Panc1 (cell line): ENCODE results near the gene SEL1L3. TPM values are rescaled to one million over a fixed set of nuclear protein-coding genes. Genes with fewer than 3 reads are reported as not detected.

Experiments used
- ATAC-seq: fragments of 200-7000 bp; cut with Tn5 transposase; 2 replicates; pipeline ENCODE4 v1.9.1; 2020; ENCODE audit warnings: mild to moderate bottlenecking, moderate library complexity
- BruUV-seq: library from RNA; stranded (reverse); fragments of 400-500 nt; replicated peaks from 2 replicates; lab custom pipeline; 2021; lab: Mats Ljungman, UMichigan
- CTCF ChIA-PET: fragments of 300-600 bp; sonication (Branson Sonifier 250); formaldehyde crosslinking; loops from one replicate; lab custom pipeline; 2022; ENCODE audit warnings: antibody characterized with exemption; lab: Charles Lee
- POLR2A ChIA-PET: fragments of 300-600 bp; sonication (Branson Sonifier 250); formaldehyde crosslinking; loops from one replicate; lab custom pipeline; 2022; ENCODE audit warnings: antibody characterized with exemption; lab: Charles Lee
- DNase-seq: peaks from one replicate; pipeline ENCODE4 v3.0.0-alpha.2; 2010; ENCODE audit warnings: low read depth, low spot score
- H3K27ac ChIP-seq: 2 replicates; pipeline ENCODE4 v1.5.1; 2011; ENCODE audit warnings: mild to moderate bottlenecking, low read length, inconsistent platforms
- H3K27me3 ChIP-seq: fragments of 200-500 bp; sonication (Bioruptor generic); 2 replicates; pipeline ENCODE4 v1.6.0; 2014; ENCODE audit warnings: low read length, inconsistent platforms; ENCODE audit not compliant: control insufficient read depth, insufficient read depth
- H3K36me3 ChIP-seq: fragments of 200-500 bp; sonication (Bioruptor generic); 2 replicates; pipeline ENCODE4 v1.5.1; 2014; ENCODE audit warnings: inconsistent platforms, mild to moderate bottlenecking, low read length, moderate library complexity; ENCODE audit not compliant: control insufficient read depth, insufficient read depth
- H3K4me1 ChIP-seq: 2 replicates; pipeline ENCODE4 v1.5.1; 2011; ENCODE audit warnings: inconsistent platforms, mild to moderate bottlenecking, low read length, moderate library complexity; ENCODE audit not compliant: control insufficient read depth, insufficient read depth
- H3K4me3 ChIP-seq, 2 experiments: 2 replicates each; pipeline ENCODE4 v1.5.1; 2011 to 2012; ENCODE audit warnings: low read depth in 2 of 2, low read length in 2 of 2, mild to moderate bottlenecking in 2 of 2, inconsistent platforms in 1 of 2, moderate library complexity in 1 of 2
- H3K9me3 ChIP-seq: fragments of 200-500 bp; sonication (Bioruptor generic); 2 replicates; pipeline ENCODE4 v1.5.1; 2014; ENCODE audit warnings: low read depth, mild to moderate bottlenecking, inconsistent platforms, low read length, moderate library complexity; ENCODE audit not compliant: control insufficient read depth, insufficient read depth
- CTCF ChIP-seq: fragments of 450-650 bp; IDR thresholded peaks from 2 replicates; pipeline ENCODE4 v1.5.1; 2017; ENCODE audit warnings: mild to moderate bottlenecking
- POLR2AphosphoS5 ChIP-seq: IDR thresholded peaks from 2 replicates; pipeline ENCODE4 v1.6.1; 2012; ENCODE audit warnings: mild to moderate bottlenecking, low read depth, low read length, moderate library complexity
- REST ChIP-seq, 2 experiments: IDR thresholded peaks; 2 replicates each; pipeline ENCODE4 v1.6.1; 2011 to 2012; ENCODE audit warnings: low read depth in 2 of 2, control low read depth in 1 of 2, low read length in 1 of 2, mild to moderate bottlenecking in 1 of 2, moderate library complexity in 1 of 2; ENCODE audit not compliant: insufficient read depth in 1 of 2
- SIN3A ChIP-seq: IDR thresholded peaks from 2 replicates; pipeline ENCODE4 v1.6.1; 2012; ENCODE audit warnings: low read depth, mild to moderate bottlenecking, low read length, moderate library complexity, borderline replicate concordance; ENCODE audit not compliant: insufficient read depth
- TCF7L2 ChIP-seq: IDR thresholded peaks from 2 replicates; pipeline ENCODE4 v1.6.1; 2011; ENCODE audit warnings: mild to moderate bottlenecking, low read depth, low read length, inconsistent platforms
- in situ Hi-C: cut with HindIII; loops from 2 replicates; pipeline ENCODE4 v1.10.0; 2016; ENCODE audit warnings: low sequenced_read_pairs, low pct_unique_long_range_greater_than_20kb
- intact Hi-C: fragments of 100-400 bp; cut with micrococcal nuclease; formaldehyde crosslinking; loops from one replicate; pipeline ENCODE4 v1.10.0; 2022; ENCODE audit not compliant: unreplicated experiment
- total RNA-seq: library from RNA; stranded (reverse); gene quantifications from one replicate; pipeline ENCODE4 v1.2.1, GENCODE V29; 2021; ENCODE audit not compliant: unreplicated experiment

Gene SEL1L3
- total RNA-seq, 1 experiment from 2014 or later, result 1.1 TPM

- in situ Hi-C loops, result no loop called here
- Histone ChIP-seq H3K27me3 (no peaks in the 10 kb centered on the region; the same call in 1 of the 2 replicates), H3K27ac (no peak overlapping the region), H3K36me3 (no peaks in the 10 kb centered on the region), H3K4me1 (no peaks in the 10 kb centered on the region), H3K4me3 (no peak overlapping the region), H3K9me3 (no peaks in the 10 kb centered on the region)
- BruUV-seq, result no TSS peak
- peak; percentile 15; the same call in 1 of the 2 replicates for TF ChIP-seq CTCF
- no peak for TF ChIP-seq POLR2AphosphoS5
- TF ChIP-seq TCF7L2, result no peak
- TF ChIP-seq REST (IDR thresholded peaks at IDR 0.05; ENCODE audit: insufficient read depth in 1 of 2, low read depth in 2 of 2, low read length in 1 of 2), result no peak
- TF ChIP-seq SIN3A, result no peak
- DNase-seq, result no peak
- ATAC-seq, result no peak
- ChIA-PET CTCF (no interaction called here), POLR2A (no interaction called here)
- intact Hi-C loops, result no loop called here
Measured at GRCh38 chr4:25857403-25857802, 5.4 kb downstream of the SEL1L3 start.

GRCh38 chr4:25856756-25857155 lies 6.0 kb downstream of the SEL1L3 start:
- ChIA-PET POLR2A (interaction anchor here (0.5 kb wide), 1 partner anchor 165 kb away, joined by 7 read pairs; no protein-coding TSS in a partner anchor), CTCF (no interaction called here)
- no TSS peak for BruUV-seq
- Histone ChIP-seq H3K4me1 (no peaks in the 10 kb centered on the region), H3K4me3 (no peak overlapping the region), H3K9me3 (no peaks in the 10 kb centered on the region), H3K27ac (no peak overlapping the region), H3K27me3 (no peaks in the 10 kb centered on the region; the same call in 1 of the 2 replicates), H3K36me3 (no peaks in the 10 kb centered on the region)
- ATAC-seq, result no peak
- in situ Hi-C loops, result no loop called here
- intact Hi-C loops, result no loop called here
- no peak for DNase-seq
- no peak for TF ChIP-seq POLR2AphosphoS5
- no peak for TF ChIP-seq REST (IDR thresholded peaks at IDR 0.05; ENCODE audit: insufficient read depth in 1 of 2, low read depth in 2 of 2, low read length in 1 of 2)
- TF ChIP-seq CTCF, result no peak
- TF ChIP-seq SIN3A, result no peak
- no peak for TF ChIP-seq TCF7L2
